GM21528 (cell line): ENCODE data around the gene KRT86.
"Not testable (repeated sequence)": the region's sequence is repeated elsewhere in the genome, so short reads cannot be mapped to it uniquely, and the experiment has no call there.

Experiments used
- ATAC-seq: cut with Tn5 transposase; IDR thresholded peaks from one replicate; pipeline ENCODE4 v1.9.1; 2021; ENCODE audit warnings: mild to moderate bottlenecking, moderate library complexity; ENCODE audit not compliant: unreplicated experiment, low FRiP score

The KRT86 gene

GRCh38 chr12:52286857-52287785, 12.7 kb downstream of the KRT86 start:
- not testable (repeated sequence) for ATAC-seq

GRCh38 chr12:52287816-52288805, 13.7 kb downstream of the KRT86 start:
- ATAC-seq, result not testable (repeated sequence)

- not testable (repeated sequence) for ATAC-seq
Measured at GRCh38 chr12:52290483-52291134, 16.2 kb downstream of the KRT86 start.

- ATAC-seq, result no peak
Measured at GRCh38 chr12:52291267-52291935, 17.0 kb downstream of the KRT86 start, which contains the start of gene KRT81. KRT81 (minus strand) TSS chr12:52291534; CDS start chr12:52291465, 69 bp downstream.

- ATAC-seq, result no peak
Measured at GRCh38 chr12:52293926-52294325, 19.5 kb downstream of the KRT86 start.

GRCh38 chr12:52294803-52295202, 20.4 kb downstream of the KRT86 start:
- ATAC-seq, result no peak

GRCh38 chr12:52295663-52296062, 21.2 kb downstream of the KRT86 start:
- no peak for ATAC-seq

GRCh38 chr12:52296572-52297215, 22.2 kb downstream of the KRT86 start:
- ATAC-seq, result no peak

GRCh38 chr12:52298677-52299190, 24.3 kb downstream of the KRT86 start:
- no peak for ATAC-seq

- ATAC-seq, result no peak
Measured at GRCh38 chr12:52300796-52301691, 26.6 kb downstream of the KRT86 start.

GRCh38 chr12:52301721-52302120, 27.3 kb downstream of the KRT86 start:
- ATAC-seq, result not testable (repeated sequence)

GRCh38 chr12:52302242-52302914, 27.9 kb downstream of the KRT86 start:
- ATAC-seq, result not testable (repeated sequence)

GRCh38 chr12:52304941-52305411, 30.5 kb downstream of the KRT86 start:
- peak; percentile 71 for ATAC-seq

- ATAC-seq, result no peak
Measured at GRCh38 chr12:52305921-52306705, 31.7 kb downstream of the KRT86 start.

GRCh38 chr12:52306731-52307130, 32.3 kb downstream of the KRT86 start:
- no peak for ATAC-seq
